Transverse colon (tissue), 4 donors: ENCODE results near the gene FAM43B. TPM values are rescaled to one million over a fixed set of nuclear protein-coding genes. Genes with fewer than 3 reads are reported as not detected.

Experiments used
- DNase-seq: peaks from one replicate; pipeline ENCODE4 v3.0.0-alpha.2; 2019
- H3K27ac ChIP-seq, 4 donors: fragments of 200-600 bp; sonication (generic); 2 replicates each; pipeline ENCODE4 v1.5.1; 2016 to 2018; ENCODE audit warnings: inconsistent platforms in 4 of 4
- H3K27me3 ChIP-seq: fragments of 200-600 bp; sonication (generic); 2 replicates; pipeline ENCODE4 v1.5.1; 2017; ENCODE audit warnings: inconsistent platforms
- H3K36me3 ChIP-seq, 4 donors: fragments of 200-600 bp; sonication (generic); 2 replicates each; pipeline ENCODE4 v1.5.1; 2017 to 2019; ENCODE audit warnings: inconsistent platforms in 4 of 4
- H3K4me1 ChIP-seq, 4 donors: fragments of 200-600 bp; sonication (generic); 2 replicates each; pipeline ENCODE4 v1.5.1; 2017 to 2020; ENCODE audit warnings: inconsistent platforms in 4 of 4
- H3K4me3 ChIP-seq, 4 donors: fragments of 200-600 bp; sonication (generic); 1 replicate in 1 of 4; 2 replicates in 3 of 4; pipeline versions ENCODE4 v1.5.1 to v1.6.1; 2017 to 2019; ENCODE audit warnings: inconsistent platforms in 4 of 4
- H3K9me3 ChIP-seq, 2 donors: fragments of 200-600 bp; sonication (generic); 2 replicates each; pipeline ENCODE4 v1.5.1; 2017 to 2019; ENCODE audit warnings: inconsistent platforms in 2 of 2
- CTCF ChIP-seq, 5 experiments: fragments of 200-600 bp in 3 of 5; fragments of 450-650 bp in 2 of 5; sonication (generic) in 3 of 5; IDR thresholded peaks; 1 replicate in 2 of 5; 2 replicates in 3 of 5; pipeline ENCODE4 v1.5.1; 2016 to 2017; ENCODE audit warnings: antibody characterized with exemption in 5 of 5, inconsistent platforms in 3 of 5, mild to moderate bottlenecking in 2 of 5, moderate library complexity in 1 of 5
- EP300 ChIP-seq: sonication (generic); formaldehyde crosslinking; IDR thresholded peaks from one replicate; pipeline ENCODE4 v1.6.1; 2017; ENCODE audit warnings: antibody characterized with exemption, low read depth
- POLR2A ChIP-seq: fragments of 450-650 bp; IDR thresholded peaks from one replicate; pipeline ENCODE4 v1.6.1; 2016; ENCODE audit warnings: antibody characterized with exemption, mild to moderate bottlenecking, moderate library complexity
- POLR2AphosphoS5 ChIP-seq, 3 donors: sonication (generic); formaldehyde crosslinking; IDR thresholded peaks; one replicate each; pipeline ENCODE4 v1.6.1; 2016; ENCODE audit warnings: antibody characterized with exemption in 3 of 3
- WGBS, 2 donors: methylation state at CpG; one replicate each; pipeline ENCODE4 v1.1.5; 2018; ENCODE audit warnings: low coverage in 1 of 2; 5-methylcytosine and 5-hydroxymethylcytosine counted together
- in situ Hi-C, 4 donors: fragments of 200-750 bp; cut with MboI; loops; one replicate each; pipeline versions ENCODE4 v1.15.0 to v1.15.1; 2017; ENCODE audit warnings: low sequenced_read_pairs in 3 of 4, low pct_ligation_motif_present in 1 of 4, low pct_unique_long_range_greater_than_20kb in 1 of 4
- intact Hi-C: fragments of 100-400 bp; cut with DNase I; formaldehyde crosslinking; loops from one replicate; pipeline ENCODE4 v1.15.1; 2023; ENCODE audit warnings: low total_unique reads
- total RNA-seq, 4 donors: library from RNA; depleted of rRNA; stranded (reverse); fragments of >200 nt; gene quantifications; one replicate each; pipeline ENCODE4 v1.1.0, GENCODE V29; 2016

FAM43B gene
- total RNA-seq, 4 donors from 2014 or later = not detected

- intact Hi-C loops = no loop called here
- Histone ChIP-seq H3K27me3 (peaks cover 49% of the 10 kb centered on the region), H3K9me3 (no peaks in the 10 kb centered on the region), H3K36me3 (no peaks in the 10 kb centered on the region), H3K27ac (no peak overlapping the region), H3K4me3 (no peak overlapping the region), H3K4me1 (no peaks in the 10 kb centered on the region)
- DNase-seq = no peak
- in situ Hi-C loops = loop anchor here in 1 of 4 donors (25.0 kb wide), 1 partner anchor 677 kb away; no protein-coding TSS in a partner anchor
- TF ChIP-seq POLR2AphosphoS5 (IDR thresholded peaks at IDR 0.05) = no peak
- no peak for TF ChIP-seq CTCF (IDR thresholded peaks at IDR 0.05)
- no peak for TF ChIP-seq POLR2A
- no peak for TF ChIP-seq EP300
- 62 to 63% methylated on average over 8 to 12 of the region's 12 CpGs for WGBS, 2 donors
Observed at GRCh38 chr1:20534659-20535417, 17.5 kb upstream of the FAM43B start.

GRCh38 chr1:20538227-20538626 lies 14.1 kb upstream of the FAM43B start:
- in situ Hi-C loops = loop anchor here in 1 of 4 donors (25.0 kb wide), 1 partner anchor 674 kb away; no protein-coding TSS in a partner anchor
- WGBS, 2 donors = 20 to 31% methylated on average over 1 to 2 of the region's 2 CpGs
- Histone ChIP-seq H3K9me3 (no peaks in the 10 kb centered on the region), H3K4me1 (no peaks in the 10 kb centered on the region), H3K4me3 (no peak overlapping the region), H3K27ac (no peak overlapping the region), H3K36me3 (no peaks in the 10 kb centered on the region), H3K27me3 (peaks cover 38% of the 10 kb centered on the region)
- intact Hi-C loops = no loop called here
- no peak for TF ChIP-seq CTCF (IDR thresholded peaks at IDR 0.05)
- no peak for TF ChIP-seq POLR2AphosphoS5 (IDR thresholded peaks at IDR 0.05)
- TF ChIP-seq EP300 = no peak
- no peak for TF ChIP-seq POLR2A
- DNase-seq = no peak

GRCh38 chr1:20538760-20539551 lies 13.4 kb upstream of the FAM43B start:
- Histone ChIP-seq H3K9me3 (no peaks in the 10 kb centered on the region), H3K4me3 (no peak overlapping the region), H3K36me3 (no peaks in the 10 kb centered on the region), H3K27me3 (peaks cover 44% of the 10 kb centered on the region), H3K4me1 (no peaks in the 10 kb centered on the region), H3K27ac (no peak overlapping the region)
- in situ Hi-C loops = loop anchor here in 1 of 4 donors (25.0 kb wide), 1 partner anchor 673 kb away; no protein-coding TSS in a partner anchor
- 70 to 71% methylated on average over 2 to 3 of the region's 3 CpGs for WGBS, 2 donors
- TF ChIP-seq CTCF (IDR thresholded peaks at IDR 0.05) = no peak
- TF ChIP-seq POLR2A = no peak
- no peak for TF ChIP-seq EP300
- TF ChIP-seq POLR2AphosphoS5 (IDR thresholded peaks at IDR 0.05) = no peak
- intact Hi-C loops = no loop called here
- DNase-seq = no peak

- H3K9me3 ChIP-seq = no peaks in the 10 kb centered on the region
- intact Hi-C loops = no loop called here
- no peak for DNase-seq
- 81% methylated on average over 1 of the region's 1 CpG; no CpG with 5 or more reads in 1 of the 2 donors for WGBS, 2 donors
- in situ Hi-C loops = loop anchor here in 1 of 4 donors (25.0 kb wide), 1 partner anchor 672 kb away; no protein-coding TSS in a partner anchor
- H3K27me3 ChIP-seq = peaks cover 46% of the 10 kb centered on the region
- H3K27ac ChIP-seq = no peak overlapping the region
- no peaks in the 10 kb centered on the region for H3K4me1 ChIP-seq
- H3K4me3 ChIP-seq = no peak overlapping the region
- no peak for TF ChIP-seq EP300
- TF ChIP-seq POLR2A = no peak
- no peak for TF ChIP-seq CTCF (IDR thresholded peaks at IDR 0.05)
- no peak for TF ChIP-seq POLR2AphosphoS5 (IDR thresholded peaks at IDR 0.05)
- H3K36me3 ChIP-seq = no peaks in the 10 kb centered on the region
Observed at GRCh38 chr1:20540281-20540680, 12.1 kb upstream of the FAM43B start.
